Measurements from ENCODE around the gene IPPK. TPM values are rescaled to one million over a fixed set of nuclear protein-coding genes. Genes with fewer than 3 reads are reported as not detected.

Gene IPPK
- total RNA-seq, 1 donor from 2014 or later, result 8.7 TPM

- no peaks in the 10 kb centered on the region for H3K4me1 Mint-ChIP-seq (ENCODE audit: low read depth)
- no peak overlapping the region for H3K27ac Mint-ChIP-seq (ENCODE audit: unreplicated experiment)
- no peak for DNase-seq (ENCODE audit: low spot score)
Observed at GRCh38 chr9:92709240-92709639, 39.3 kb upstream of the IPPK start.

GRCh38 chr9:92707530-92707929, 37.6 kb upstream of the IPPK start:
- Mint-ChIP-seq H3K4me3 (ENCODE audit: unreplicated experiment) (no peak overlapping the region), H3K27ac (ENCODE audit: unreplicated experiment) (no peak overlapping the region), H3K9me3 (ENCODE audit: low read depth) (no peaks in the 10 kb centered on the region), H3K36me3 (ENCODE audit: low read depth) (peaks cover 8% of the 10 kb centered on the region), H3K27me3 (ENCODE audit: low read depth) (no peaks in the 10 kb centered on the region), H3K4me1 (ENCODE audit: low read depth) (no peaks in the 10 kb centered on the region)
- TF ChIP-seq CTCF (IDR thresholded peaks at IDR 0.05), result no peak
- no peak for DNase-seq (ENCODE audit: low spot score)

More at GRCh38 chr9:92709240-92709639, 39.3 kb upstream of the IPPK start:
- no peak overlapping the region for H3K4me3 Mint-ChIP-seq (ENCODE audit: unreplicated experiment)
- no peak for TF ChIP-seq CTCF (IDR thresholded peaks at IDR 0.05)
- no peaks in the 10 kb centered on the region for H3K9me3 Mint-ChIP-seq (ENCODE audit: low read depth)
- peaks cover 14% of the 10 kb centered on the region for H3K36me3 Mint-ChIP-seq (ENCODE audit: low read depth)
- no peaks in the 10 kb centered on the region for H3K27me3 Mint-ChIP-seq (ENCODE audit: low read depth)

GRCh38 chr9:92706218-92706940, 36.4 kb upstream of the IPPK start:
- Mint-ChIP-seq H3K4me1 (ENCODE audit: low read depth) (no peaks in the 10 kb centered on the region), H3K27me3 (ENCODE audit: low read depth) (no peaks in the 10 kb centered on the region), H3K36me3 (ENCODE audit: low read depth) (peaks cover 6% of the 10 kb centered on the region), H3K27ac (ENCODE audit: unreplicated experiment) (no peak overlapping the region), H3K4me3 (ENCODE audit: unreplicated experiment) (no peak overlapping the region), H3K9me3 (ENCODE audit: low read depth) (no peaks in the 10 kb centered on the region)
- peak; percentile 61 for TF ChIP-seq CTCF (IDR thresholded peaks at IDR 0.05)
- no peak for DNase-seq (ENCODE audit: low spot score)

- H3K27me3 Mint-ChIP-seq (ENCODE audit: low read depth), result no peaks in the 10 kb centered on the region
- no peak for DNase-seq (ENCODE audit: low spot score)
- H3K36me3 Mint-ChIP-seq (ENCODE audit: low read depth), result peaks cover 2% of the 10 kb centered on the region
- peaks cover 3% of the 10 kb centered on the region for H3K9me3 Mint-ChIP-seq (ENCODE audit: low read depth)
- no peaks in the 10 kb centered on the region for H3K4me1 Mint-ChIP-seq (ENCODE audit: low read depth)
- no peak overlapping the region for H3K4me3 Mint-ChIP-seq (ENCODE audit: unreplicated experiment)
- H3K27ac Mint-ChIP-seq (ENCODE audit: unreplicated experiment), result no peak overlapping the region
- TF ChIP-seq CTCF (IDR thresholded peaks at IDR 0.05), result no peak
Observed at GRCh38 chr9:92704528-92704927, 34.6 kb upstream of the IPPK start.

GRCh38 chr9:92696619-92697018, 26.7 kb upstream of the IPPK start:
- no peaks in the 10 kb centered on the region for H3K4me1 Mint-ChIP-seq (ENCODE audit: low read depth)
- no peaks in the 10 kb centered on the region for H3K27me3 Mint-ChIP-seq (ENCODE audit: low read depth)
- H3K4me3 Mint-ChIP-seq (ENCODE audit: unreplicated experiment), result no peak overlapping the region
- no peak for TF ChIP-seq CTCF (IDR thresholded peaks at IDR 0.05)
- H3K9me3 Mint-ChIP-seq (ENCODE audit: low read depth), result peaks cover 60% of the 10 kb centered on the region
- no peak overlapping the region for H3K27ac Mint-ChIP-seq (ENCODE audit: unreplicated experiment)
- no peak for DNase-seq (ENCODE audit: low spot score)
- H3K36me3 Mint-ChIP-seq (ENCODE audit: low read depth), result peaks cover 17% of the 10 kb centered on the region

All from chondrocyte (in vitro differentiated cells).